SK-MEL-5 (cell line): ENCODE measurements around the gene NME2. TPM values are rescaled to one million over a fixed set of nuclear protein-coding genes. Genes with fewer than 3 reads are reported as not detected.
"Not testable (repeated sequence)": the region's sequence is repeated elsewhere in the genome, so short reads cannot be mapped to it uniquely, and the experiment has no call there.

ENCODE experiments used
- DNase-seq: peaks from one replicate; pipeline ENCODE4 v3.0.0-alpha.2; 2016; ENCODE audit warnings: low read depth, low spot score
- in situ Hi-C: cut with HindIII; loops from 2 replicates; pipeline ENCODE4 v1.10.0; 2016; ENCODE audit warnings: low sequenced_read_pairs, high pct_unique_total_duplicates, low pct_unique_long_range_greater_than_20kb
- total RNA-seq: library from RNA; depleted of rRNA; stranded (reverse); fragments of >200 nt; shearing (Covaris generic); gene quantifications from 2 replicates; pipeline ENCODE4 v1.2.3, GENCODE V29; 2014

Gene NME2
- total RNA-seq, 1 experiment from 2014 or later = 602 TPM

DNA sequence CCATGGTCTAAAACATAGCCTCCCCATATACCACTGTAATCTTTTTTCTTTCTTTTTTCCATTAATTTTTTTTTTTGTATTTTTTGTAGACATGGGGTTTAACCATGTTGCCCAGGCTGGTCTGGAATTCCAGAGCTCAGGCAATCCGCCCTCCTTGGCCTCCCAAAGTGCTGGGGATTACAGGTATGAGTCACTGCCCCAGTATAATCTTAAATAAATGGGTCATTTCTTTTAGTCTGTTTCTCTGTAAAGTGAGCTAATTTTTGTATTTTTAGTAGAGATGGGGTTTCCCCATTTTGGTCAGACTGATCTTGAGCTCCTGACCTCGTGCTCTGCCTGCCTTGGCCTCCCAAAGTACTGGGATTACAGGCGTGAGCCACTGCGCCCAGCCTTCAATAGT is 18.6 kb upstream of the NME2 start:
- in situ Hi-C loops = no loop called here
- no peak for DNase-seq

DNA sequence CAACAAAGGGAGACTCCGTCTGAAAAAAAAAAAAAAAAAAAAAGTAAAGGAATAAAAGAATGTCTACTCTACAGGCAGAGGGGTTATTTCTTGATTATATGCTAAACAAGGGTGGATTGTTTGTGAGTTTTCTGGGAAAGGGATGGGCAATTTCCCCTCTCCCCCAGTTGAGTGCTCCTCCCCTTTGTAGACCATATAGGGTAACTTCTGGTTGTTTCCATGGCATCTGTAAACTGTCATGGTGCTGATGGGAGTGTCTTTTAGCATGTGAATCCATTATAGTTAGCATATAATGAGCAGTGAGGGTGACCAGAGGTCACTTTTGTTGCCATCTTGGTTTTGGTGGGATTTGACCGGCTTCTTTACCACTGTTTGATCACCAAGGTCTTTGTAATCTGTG is 17.0 kb upstream of the NME2 start:
- DNase-seq = no peak
- in situ Hi-C loops = no loop called here

DNA sequence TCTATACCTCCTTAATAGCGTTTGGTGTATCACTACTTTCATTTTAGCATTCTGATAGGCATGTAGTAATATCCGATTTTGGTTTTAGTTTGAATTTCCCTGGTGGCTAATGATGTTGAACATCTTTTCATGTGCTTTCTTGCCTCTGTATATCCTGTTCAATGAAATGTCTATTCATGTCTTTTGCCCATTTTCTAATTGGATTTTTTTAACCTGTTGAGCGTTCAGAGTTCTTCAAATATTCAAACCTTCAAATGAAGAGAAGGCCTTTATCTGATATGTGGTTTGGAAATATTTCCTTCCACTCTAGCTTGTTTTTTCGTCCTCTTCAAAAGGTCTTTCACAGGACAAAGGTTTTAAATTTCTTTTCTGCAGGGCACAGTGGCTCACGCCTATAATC is 15.3 kb upstream of the NME2 start:
- no peak for DNase-seq
- in situ Hi-C loops = no loop called here

DNA sequence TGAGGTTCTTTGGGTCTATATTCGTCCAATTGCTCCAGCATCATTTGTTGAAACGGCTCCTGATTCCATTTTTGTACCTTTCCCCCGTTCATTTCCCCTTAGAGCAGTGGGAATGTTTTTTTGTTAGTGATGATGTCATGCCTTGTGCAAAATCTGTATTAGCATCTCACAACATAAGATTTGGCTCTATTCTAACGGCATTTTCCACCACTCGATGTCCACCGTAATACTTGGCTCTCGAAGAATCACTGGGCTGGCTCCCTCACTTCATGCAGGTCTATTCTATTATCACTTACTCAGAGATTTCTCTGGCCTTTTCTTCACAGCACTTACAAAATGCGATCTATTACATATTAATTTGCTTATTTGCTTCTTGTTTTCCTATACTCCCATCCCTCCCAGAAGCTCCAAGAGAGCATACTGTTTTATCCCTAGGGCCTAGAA is 13.4 kb upstream of the NME2 start:
- DNase-seq = peak; percentile 30
- in situ Hi-C loops = no loop called here

DNA sequence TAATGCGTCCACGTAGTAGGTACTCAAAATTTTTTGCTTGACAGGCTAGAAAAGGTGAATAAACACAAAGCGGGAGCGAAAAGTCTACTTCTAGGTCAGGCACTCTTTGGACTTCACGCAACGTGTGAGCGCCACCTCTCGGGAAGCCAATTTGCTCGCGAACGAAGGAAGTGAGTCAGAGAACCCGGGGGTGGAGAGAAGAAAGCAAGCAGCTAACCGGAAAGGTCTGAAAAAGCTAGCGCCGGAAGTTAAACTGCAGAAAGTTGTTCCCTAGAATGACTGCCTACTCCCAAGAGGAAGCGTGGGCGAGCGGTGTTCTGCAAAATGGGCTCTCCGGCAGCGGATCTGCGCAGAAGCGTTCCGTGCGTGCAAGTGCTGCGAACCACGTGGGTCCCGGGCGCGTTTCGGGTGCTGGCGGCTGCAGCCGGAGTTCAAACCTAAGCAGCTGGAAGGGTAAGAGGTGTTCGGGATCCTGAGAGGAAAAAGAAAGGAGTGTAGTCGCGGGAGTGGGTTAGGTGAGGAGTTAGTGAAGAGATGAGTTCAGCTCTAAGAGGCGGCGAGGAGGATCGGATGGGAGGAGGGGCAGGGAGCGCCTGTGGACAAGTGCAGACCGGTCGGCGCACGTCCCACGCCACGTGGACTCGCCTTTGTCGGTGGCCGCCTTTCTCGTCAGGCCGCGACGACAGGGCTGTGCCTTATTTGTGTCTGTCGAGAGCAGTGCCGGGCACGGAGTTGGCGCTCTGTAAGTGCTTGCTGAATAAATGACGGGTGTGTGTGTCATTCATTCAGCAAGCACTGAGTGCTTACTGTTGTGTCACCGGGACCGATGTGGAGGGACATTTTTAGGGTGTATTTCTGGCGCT is 12.8 kb upstream of the NME2 start, which contains the start of gene NME1:
TSS of gene NME1 (plus strand) at position 350 of the 863 bp plus-strand sequence. CDS start 2,096 bp downstream, outside the sequence.
- DNase-seq = peak; percentile 99
- in situ Hi-C loops = no loop called here

DNA sequence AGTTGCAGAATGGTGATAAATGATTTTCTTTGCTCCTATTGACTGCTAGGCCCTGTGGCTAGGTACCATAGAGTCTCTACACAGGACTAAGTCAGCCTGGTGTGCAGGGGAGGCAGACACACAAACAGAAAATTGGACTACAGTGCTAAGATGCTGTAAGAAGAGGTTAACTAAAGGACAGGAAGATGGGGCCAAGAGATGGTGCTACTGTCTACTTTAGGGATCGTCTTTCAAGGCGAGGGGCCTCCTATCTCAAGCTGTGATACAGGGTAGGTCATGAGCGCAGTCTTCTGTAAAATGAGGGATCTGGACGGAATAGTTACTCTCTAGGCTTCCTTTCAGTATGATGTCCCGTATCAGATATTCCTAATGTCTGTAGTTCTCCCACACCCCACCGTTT is 12.0 kb upstream of the NME2 start:
- in situ Hi-C loops = no loop called here
- DNase-seq = no peak

DNA sequence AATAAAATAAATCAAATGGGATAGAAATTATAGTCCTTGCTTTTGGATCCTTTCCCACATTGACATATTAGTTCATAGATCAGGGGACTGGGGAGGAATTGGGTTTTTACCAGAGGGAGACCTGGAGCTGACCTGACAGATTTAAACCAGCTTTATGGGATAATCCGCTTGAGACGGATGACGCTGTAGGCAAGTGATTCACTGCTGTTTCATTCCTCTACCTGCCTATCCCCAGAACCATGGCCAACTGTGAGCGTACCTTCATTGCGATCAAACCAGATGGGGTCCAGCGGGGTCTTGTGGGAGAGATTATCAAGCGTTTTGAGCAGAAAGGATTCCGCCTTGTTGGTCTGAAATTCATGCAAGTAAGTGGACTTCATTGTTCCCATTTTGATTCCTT is 10.8 kb upstream of the NME2 start:
- in situ Hi-C loops = no loop called here
- DNase-seq = no peak

DNA sequence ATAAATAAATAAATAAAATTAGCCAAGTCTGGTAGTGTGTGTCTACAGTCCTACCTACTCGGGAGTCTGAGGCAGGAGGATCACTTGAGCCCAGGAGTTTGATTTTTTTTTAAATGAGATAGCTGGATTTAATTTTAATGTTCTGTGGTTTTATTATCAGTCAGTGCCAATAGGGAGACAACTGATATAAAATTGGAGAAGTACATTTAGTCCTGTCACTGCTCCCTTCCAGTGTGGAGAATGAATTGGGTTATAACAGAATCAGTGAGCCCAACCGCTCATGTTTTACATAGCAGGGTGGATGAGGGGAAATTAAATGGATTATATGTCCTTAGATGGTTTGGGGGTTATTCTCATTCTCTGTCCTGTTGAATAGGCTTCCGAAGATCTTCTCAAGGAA is 6.6 kb upstream of the NME2 start:
- DNase-seq = no peak

DNA sequence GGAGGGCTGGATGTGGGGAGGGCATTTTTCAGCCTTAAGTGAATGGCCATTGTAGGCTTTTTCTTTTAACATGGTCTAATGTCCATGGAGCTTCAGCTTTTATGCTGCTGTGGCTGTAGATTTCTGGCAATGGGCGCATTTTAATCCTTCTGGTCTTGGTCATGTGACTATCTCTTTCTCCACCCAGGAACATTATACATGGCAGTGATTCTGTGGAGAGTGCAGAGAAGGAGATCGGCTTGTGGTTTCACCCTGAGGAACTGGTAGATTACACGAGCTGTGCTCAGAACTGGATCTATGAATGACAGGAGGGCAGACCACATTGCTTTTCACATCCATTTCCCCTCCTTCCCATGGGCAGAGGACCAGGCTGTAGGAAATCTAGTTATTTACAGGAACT is 4.7 kb upstream of the NME2 start:
- in situ Hi-C loops = no loop called here
- DNase-seq = no peak

More for the DNA sequence above, 6.6 kb upstream of the NME2 start:
- in situ Hi-C loops = no loop called here

DNA sequence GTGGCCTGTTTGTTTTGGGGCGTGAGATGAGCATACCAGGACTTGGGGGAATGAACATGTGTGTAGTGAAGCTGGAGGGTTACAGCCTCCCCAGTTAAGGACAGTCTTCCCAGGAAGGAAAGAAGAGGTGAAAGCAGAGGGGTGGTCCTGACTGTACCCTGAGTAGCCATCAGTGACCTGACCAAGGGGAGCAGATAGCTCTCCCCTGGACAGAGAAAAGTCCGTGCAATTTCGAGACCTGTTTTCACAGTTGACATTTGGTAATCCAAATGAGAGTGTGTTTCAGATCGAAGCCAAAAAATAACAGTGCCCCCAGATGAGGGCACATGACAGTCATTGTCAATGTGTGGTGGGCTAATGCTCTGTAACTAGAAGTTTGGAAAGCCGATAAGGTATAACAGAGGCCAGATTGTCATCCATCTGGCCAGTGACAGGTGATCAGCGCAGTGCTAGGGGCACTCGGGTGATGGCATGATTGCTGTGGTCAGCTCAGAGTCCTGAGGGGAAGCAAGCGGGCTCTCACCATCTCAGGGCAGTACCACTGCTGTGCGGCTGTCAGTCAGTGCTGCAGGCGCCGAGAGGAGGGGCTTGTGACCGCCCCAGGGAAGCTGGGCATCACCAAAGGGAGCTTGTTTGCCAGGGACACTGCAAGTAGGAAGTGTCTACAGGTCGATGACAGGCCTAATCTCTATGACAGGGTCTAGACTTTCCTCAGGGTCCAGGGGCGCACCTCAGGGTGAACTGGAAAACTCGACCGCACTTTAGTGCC is 1.1 kb upstream of the NME2 start:
- in situ Hi-C loops = no loop called here
- peak; percentile 20 for DNase-seq

DNA sequence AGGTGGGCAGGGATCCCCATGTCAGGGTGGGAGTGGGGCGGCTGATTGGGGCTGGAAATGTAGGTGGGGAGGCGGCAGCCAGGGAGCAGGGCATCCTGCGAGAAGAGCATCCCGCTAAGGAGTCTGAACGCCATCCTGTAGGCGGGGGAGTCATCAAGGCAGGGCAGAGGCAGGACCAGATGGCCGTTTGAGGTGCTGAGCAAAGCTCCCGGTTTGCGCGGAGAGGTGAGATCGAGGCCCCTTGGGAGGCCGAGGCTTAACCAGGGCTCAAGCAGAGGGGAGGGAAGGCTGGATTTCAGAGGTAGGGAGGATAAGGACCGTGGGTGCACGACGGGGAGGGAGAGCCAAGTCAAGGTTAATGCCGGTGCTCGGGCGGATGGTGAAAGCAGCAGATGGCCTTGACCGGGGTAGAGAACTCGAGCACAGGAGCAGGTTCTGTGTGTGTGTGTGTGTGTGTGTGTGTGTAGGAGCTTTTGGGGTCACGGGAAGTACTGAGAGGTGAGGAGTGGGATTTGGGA is 472 bp upstream of the NME2 start:
- no peak for DNase-seq
- in situ Hi-C loops = no loop called here

DNA sequence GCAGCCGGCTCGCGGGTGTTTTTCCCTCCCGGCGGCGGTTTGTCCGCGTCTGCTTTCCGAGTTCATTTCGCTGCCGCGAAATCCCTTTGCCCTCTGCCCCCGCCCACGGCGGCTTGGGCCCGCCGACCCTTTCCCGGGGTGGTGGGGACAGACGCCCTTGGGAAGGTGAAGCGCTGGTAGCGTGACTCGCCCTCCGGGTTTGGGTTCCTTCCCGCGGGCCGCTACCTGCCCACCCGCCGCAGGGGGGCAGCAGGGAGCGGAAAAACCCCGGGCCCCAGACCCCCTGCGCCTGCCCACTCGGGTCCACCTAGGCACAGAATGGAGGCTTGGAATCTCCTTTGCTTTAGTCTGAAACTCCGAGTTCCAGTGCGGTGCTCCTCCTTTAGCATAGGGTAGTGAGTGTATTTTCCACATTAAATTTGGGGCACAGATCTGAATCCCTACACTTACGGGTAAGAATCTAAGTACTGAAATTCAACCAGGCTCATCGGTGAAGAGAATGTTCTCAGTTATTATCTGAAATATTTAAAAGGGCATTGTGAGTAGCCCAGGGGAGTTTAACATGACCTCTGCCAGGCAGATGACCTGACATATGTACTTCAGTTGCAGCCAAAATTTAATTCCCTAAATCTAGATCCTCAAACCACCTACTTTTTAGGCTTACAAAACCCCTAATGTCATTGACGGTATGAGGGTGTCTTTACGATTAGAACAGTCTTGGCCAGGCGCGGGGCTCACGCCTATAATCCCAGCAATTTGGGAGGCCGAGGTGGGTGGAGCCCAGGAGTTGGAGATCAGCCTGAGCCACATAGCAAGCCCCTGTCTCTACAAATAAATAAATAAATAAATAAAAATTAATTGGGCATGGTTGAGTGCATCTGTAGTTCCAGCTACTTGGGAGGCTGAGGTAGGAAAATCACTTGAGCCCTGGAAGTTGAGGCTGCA is 1.0 kb downstream of the NME2 start:
- peak; percentile 54 for DNase-seq
- in situ Hi-C loops = no loop called here

DNA sequence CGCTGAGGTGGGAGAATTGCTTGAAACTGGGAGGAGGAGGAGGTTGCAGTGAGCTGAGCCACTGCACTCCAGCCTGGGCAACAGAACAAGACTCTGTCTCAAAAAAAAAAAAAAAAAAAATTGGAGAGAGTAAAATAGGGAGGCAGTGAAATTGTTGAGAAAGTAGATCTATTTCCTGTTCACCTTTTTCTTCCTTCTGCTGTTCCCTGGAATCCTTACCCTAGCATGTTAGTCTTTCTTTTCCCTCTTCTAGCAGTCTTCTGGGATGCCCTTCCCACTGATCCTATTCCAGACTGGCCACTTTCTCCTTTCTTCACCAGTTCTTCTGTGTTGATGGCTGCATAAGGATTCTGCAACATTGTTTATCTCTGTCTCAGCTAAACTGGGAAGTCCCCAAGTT is 3.1 kb downstream of the NME2 start:
- in situ Hi-C loops = no loop called here
- DNase-seq = no peak

DNA sequence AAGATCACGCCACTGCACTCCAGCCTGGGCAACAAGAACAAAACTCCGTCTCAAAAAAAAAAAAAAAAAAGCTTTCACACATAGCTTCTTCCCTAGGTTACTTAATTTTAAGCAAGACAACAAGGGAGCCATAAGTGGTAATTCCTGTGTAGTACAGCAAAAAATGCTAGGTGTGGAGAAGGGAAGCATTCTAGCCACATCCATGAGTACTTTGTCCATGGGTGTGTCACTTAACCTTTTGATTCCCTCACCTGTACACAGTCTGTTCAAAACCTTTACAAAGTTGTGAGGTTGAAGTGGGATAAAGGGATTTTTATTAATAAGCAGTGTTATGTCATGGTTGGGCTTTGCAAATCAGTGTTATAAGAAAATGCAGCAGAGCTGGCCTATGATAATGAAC is 4.5 kb downstream of the NME2 start:
- DNase-seq = no peak
- in situ Hi-C loops = no loop called here

DNA sequence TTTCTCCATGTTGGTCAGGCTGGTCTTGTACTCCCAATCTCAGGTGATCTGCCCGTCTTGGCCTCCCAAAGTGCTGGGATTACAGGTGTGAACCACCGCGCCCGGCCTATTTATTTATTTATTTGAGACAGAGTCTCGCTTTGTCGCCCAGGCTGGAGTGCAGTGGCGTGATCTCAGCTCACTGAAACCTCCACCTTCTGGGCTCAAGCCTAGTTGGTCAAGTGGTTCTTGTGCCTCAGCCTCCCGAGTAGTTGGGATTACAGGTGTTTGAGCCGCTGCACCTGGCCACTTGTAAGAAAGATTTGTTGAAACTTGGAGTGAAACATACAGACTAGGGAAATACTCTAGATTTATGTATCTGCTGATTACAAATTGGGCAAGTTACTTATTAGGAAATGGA is 5.8 kb downstream of the NME2 start:
- DNase-seq = not testable (repeated sequence)

DNA sequence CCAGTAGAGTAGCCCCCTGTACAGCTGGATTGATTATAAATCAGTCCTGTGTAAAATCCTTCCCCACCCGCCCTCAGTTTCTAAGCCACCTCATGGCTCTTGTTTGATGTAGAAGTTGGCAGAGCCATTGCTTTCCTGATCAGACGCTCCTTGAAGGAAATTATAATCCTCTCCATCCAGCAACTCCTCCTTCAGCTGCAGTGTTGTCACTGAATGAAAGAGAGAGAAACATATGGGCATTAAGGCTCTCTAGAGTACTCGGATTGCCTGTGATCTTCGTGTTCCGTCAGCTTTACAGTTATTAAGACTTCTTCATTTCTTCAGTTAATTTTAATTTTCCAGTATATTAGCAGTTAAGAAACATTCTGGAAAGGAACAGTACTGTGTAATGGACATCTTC is 14.3 kb downstream of the NME2 start:
- in situ Hi-C loops = no loop called here
- no peak for DNase-seq

More for the DNA sequence above, 5.8 kb downstream of the NME2 start:
- in situ Hi-C loops = not testable (repeated sequence)

DNA sequence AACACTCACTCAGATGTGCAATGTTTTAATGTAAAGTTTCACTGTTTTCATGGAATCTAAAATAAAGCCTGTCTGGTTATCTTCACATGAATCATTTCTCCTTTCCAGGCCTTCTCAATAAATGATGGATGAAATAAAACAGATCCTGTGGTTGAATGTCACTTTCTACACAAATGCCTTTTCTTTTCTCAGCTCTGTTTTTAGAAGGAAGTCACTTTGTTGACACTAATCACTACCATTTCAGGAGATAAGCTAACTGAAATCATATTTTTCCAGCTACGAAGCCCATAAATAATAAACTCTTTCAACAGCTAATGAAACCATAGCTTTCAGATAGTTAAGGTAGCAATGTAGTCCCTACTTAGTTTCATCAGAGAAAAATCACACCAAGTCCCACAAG is 17.9 kb downstream of the NME2 start:
- no peak for DNase-seq
- in situ Hi-C loops = no loop called here
